Activated B cell treated with CpG ODN at 0.5 μM for 24 hours (primary cell): Measurements from ENCODE around the gene TAS2R46. TPM values are rescaled to one million over a fixed set of nuclear protein-coding genes. Genes with fewer than 3 reads are reported as not detected.
"Not testable (repeated sequence)": the region's sequence is repeated elsewhere in the genome, so short reads cannot be mapped to it uniquely, and the experiment has no call there.

Experiments
- ATAC-seq: fragments of 200-7000 bp; cut with Tn5 transposase; one replicate; pipeline ENCODE4 v1.10.0; 2021; ENCODE audit warnings: low read depth, mild to moderate bottlenecking, moderate library complexity
- CTCF ChIA-PET: fragments of 350-600 bp; sonication (Branson Sonifier 250); formaldehyde crosslinking; loops from one replicate; lab custom pipeline; 2021; ENCODE audit warnings: antibody characterized with exemption; lab: Charles Lee
- POLR2A ChIA-PET: fragments of 350-600 bp; sonication (Branson Sonifier 250); formaldehyde crosslinking; loops from one replicate; lab custom pipeline; 2021; ENCODE audit warnings: antibody characterized with exemption; lab: Charles Lee
- DNase-seq: peaks from one replicate; pipeline ENCODE4 v3.0.0; 2022
- H3K27ac Mint-ChIP-seq: one replicate; pipeline ENCODE4 v1.8.0; 2020; ENCODE audit warnings: mixed read lengths
- H3K27me3 Mint-ChIP-seq: one replicate; pipeline ENCODE4 v1.8.0; 2021; ENCODE audit warnings: mixed read lengths
- H3K36me3 Mint-ChIP-seq: one replicate; pipeline ENCODE4 v1.8.0; 2021; ENCODE audit warnings: low read depth, mixed read lengths
- H3K4me1 Mint-ChIP-seq: one replicate; pipeline ENCODE4 v1.8.0; 2021; ENCODE audit warnings: mixed read lengths
- H3K4me3 Mint-ChIP-seq: one replicate; pipeline ENCODE4 v1.8.0; 2020; ENCODE audit warnings: mild to moderate bottlenecking, mixed read lengths
- H3K9me3 Mint-ChIP-seq: one replicate; pipeline ENCODE4 v1.8.0; 2020; ENCODE audit warnings: mixed read lengths
- intact Hi-C: fragments of 100-400 bp; cut with micrococcal nuclease; formaldehyde crosslinking; loops from one replicate; pipeline ENCODE4 v1.15.1; 2024
- total RNA-seq: library from RNA; stranded (reverse); gene quantifications from 2 replicates; pipeline ENCODE4 v1.2.3, GENCODE V29; 2022
- TF ChIP-seq, protein P1 (sequence below): fragments of 200-600 bp; IDR thresholded peaks from one replicate; pipeline ENCODE4 v1.8.0; 2022; ENCODE audit warnings: antibody characterized with exemption, mild to moderate bottlenecking

TAS2R46 gene
- total RNA-seq, 1 donor from 2014 or later = 0.60 TPM

- Mint-ChIP-seq H3K27ac (no peak overlapping the region), H3K9me3 (peaks cover 8% of the 10 kb centered on the region), H3K27me3 (no peaks in the 10 kb centered on the region), H3K36me3 (peaks cover 48% of the 10 kb centered on the region), H3K4me3 (no peak overlapping the region), H3K4me1 (no peaks in the 10 kb centered on the region)
- DNase-seq = no peak
- ATAC-seq = no peak
- ChIA-PET CTCF (no interaction called here), POLR2A (no interaction called here)
- intact Hi-C loops = loop anchor here (1.0 kb wide), 1 partner anchor 26 kb away; no protein-coding TSS in a partner anchor
- TF ChIP-seq, protein P1, sequence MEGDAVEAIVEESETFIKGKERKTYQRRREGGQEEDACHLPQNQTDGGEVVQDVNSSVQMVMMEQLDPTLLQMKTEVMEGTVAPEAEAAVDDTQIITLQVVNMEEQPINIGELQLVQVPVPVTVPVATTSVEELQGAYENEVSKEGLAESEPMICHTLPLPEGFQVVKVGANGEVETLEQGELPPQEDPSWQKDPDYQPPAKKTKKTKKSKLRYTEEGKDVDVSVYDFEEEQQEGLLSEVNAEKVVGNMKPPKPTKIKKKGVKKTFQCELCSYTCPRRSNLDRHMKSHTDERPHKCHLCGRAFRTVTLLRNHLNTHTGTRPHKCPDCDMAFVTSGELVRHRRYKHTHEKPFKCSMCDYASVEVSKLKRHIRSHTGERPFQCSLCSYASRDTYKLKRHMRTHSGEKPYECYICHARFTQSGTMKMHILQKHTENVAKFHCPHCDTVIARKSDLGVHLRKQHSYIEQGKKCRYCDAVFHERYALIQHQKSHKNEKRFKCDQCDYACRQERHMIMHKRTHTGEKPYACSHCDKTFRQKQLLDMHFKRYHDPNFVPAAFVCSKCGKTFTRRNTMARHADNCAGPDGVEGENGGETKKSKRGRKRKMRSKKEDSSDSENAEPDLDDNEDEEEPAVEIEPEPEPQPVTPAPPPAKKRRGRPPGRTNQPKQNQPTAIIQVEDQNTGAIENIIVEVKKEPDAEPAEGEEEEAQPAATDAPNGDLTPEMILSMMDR = no peak
Measured at GRCh38 chr12:11039171-11039570, 22.9 kb downstream of the TAS2R46 start.

- intact Hi-C loops, H3K4me3 Mint-ChIP-seq, H3K4me1 Mint-ChIP-seq, H3K27ac Mint-ChIP-seq, H3K27me3 Mint-ChIP-seq, H3K9me3 Mint-ChIP-seq, POLR2A ChIA-PET, DNase-seq, CTCF ChIA-PET: not testable (repeated sequence)
- ATAC-seq = peak; percentile 50
- peaks cover 25% of the 10 kb centered on the region for H3K36me3 Mint-ChIP-seq
Measured at GRCh38 chr12:11033959-11034358, 28.1 kb downstream of the TAS2R46 start.

DNA sequence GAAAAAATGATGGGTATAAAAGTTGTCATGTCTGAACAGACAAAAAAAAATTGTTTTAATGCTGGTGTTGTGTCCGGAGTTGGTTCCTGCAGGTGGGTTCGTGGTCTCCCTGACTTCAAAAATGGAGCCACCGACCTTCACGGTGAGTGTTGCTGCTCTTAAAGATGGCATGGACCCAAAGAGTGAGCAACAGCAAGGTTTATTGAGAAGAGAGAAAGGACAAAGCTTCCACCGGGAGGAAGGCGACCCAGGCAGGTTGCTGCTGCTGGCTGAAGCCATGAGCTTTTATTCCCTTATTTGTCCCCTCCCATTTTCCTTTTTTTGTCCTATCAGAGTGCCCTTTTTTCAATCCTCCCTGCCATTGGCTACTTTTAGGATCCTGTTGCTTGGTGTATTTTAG lies 30.8 kb downstream of the TAS2R46 start, which contains the start of gene TAS2R31:
Gene TAS2R31 (minus strand): TSS at position 101 of the 400 bp plus-strand sequence. CDS start 72 bp downstream, at position 29.
- Mint-ChIP-seq H3K36me3 (peaks cover 31% of the 10 kb centered on the region), H3K27me3 (no peaks in the 10 kb centered on the region), H3K27ac (no peak within 1 kb of the TSS), H3K4me1 (no peaks in the 10 kb centered on the region), H3K9me3 (no peaks in the 10 kb centered on the region), H3K4me3 (no peak within 1 kb of the TSS)
- DNase-seq (no peak), ATAC-seq (no peak)
- TF ChIP-seq, protein P1 = no peak
- intact Hi-C loops = no loop called here
- ChIA-PET POLR2A (no interaction called here), CTCF (no interaction called here)

GRCh38 chr12:11026118-11026517 lies 36.0 kb downstream of the TAS2R46 start:
- H3K9me3 Mint-ChIP-seq = peaks cover 9% of the 10 kb centered on the region
- DNase-seq = no peak
- POLR2A ChIA-PET = no interaction called here
- CTCF ChIA-PET = no interaction called here
- peaks cover 25% of the 10 kb centered on the region for H3K36me3 Mint-ChIP-seq
- ATAC-seq = no peak
- no peak overlapping the region for H3K27ac Mint-ChIP-seq
- H3K4me1 Mint-ChIP-seq = no peaks in the 10 kb centered on the region
- intact Hi-C loops = no loop called here
- TF ChIP-seq, protein P1 = no peak
- H3K27me3 Mint-ChIP-seq = no peaks in the 10 kb centered on the region
- no peak overlapping the region for H3K4me3 Mint-ChIP-seq

DNA sequence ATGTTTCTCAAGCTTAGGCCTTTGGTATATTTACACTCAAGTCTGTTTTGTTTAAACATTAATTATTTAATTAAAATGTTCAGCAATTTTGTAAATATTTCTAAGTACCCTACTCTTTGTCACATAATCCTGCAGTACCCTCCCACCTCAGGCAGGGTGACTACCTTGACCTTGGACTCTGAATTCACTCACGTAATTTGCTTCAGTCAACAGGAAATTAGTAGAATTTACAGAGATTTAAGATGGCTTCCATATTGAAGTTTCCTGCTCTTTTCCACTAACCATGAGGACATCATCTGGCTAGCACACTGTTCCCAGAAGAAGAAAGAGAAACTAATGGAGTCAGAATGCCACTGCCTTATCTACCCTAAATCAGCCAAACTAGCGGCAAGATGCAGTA lies 38.7 kb downstream of the TAS2R46 start:
- H3K36me3 Mint-ChIP-seq = peaks cover 22% of the 10 kb centered on the region
- H3K27ac Mint-ChIP-seq = no peak overlapping the region
- CTCF ChIA-PET = no interaction called here
- H3K4me1 Mint-ChIP-seq = no peaks in the 10 kb centered on the region
- ATAC-seq (no peak), DNase-seq (no peak)
- no peaks in the 10 kb centered on the region for H3K27me3 Mint-ChIP-seq
- H3K4me3 Mint-ChIP-seq = no peak overlapping the region
- TF ChIP-seq, protein P1 = no peak
- intact Hi-C loops = no loop called here
- POLR2A ChIA-PET = no interaction called here
- H3K9me3 Mint-ChIP-seq = peaks cover 9% of the 10 kb centered on the region

DNA sequence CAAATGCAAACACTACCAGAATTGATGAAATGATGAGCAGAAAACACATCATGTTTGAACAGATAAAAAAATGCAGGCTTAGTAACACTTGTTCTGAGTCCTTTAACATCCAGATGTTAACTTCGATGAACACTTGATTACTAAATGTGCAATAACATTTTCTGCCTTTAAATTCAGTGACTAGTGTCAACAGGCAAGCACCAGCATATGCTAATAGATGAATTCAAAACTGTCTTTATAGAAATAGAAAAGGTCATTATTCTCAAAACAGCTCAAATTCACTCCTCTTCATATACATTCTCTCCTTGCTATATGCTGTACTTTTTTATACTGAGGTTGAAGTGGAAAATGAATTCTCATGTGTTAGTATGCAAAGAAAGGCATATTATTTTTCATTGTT lies 39.6 kb downstream of the TAS2R46 start, which contains the start of gene TAS2R19:
Gene TAS2R19 (minus strand): TSS at position 101 of the 400 bp plus-strand sequence. CDS start 49 bp downstream, at position 52.
- Mint-ChIP-seq H3K4me1 (peaks cover 2% of the 10 kb centered on the region), H3K27me3 (no peaks in the 10 kb centered on the region), H3K36me3 (peaks cover 18% of the 10 kb centered on the region), H3K4me3 (no peak within 1 kb of the TSS), H3K27ac (no peak within 1 kb of the TSS), H3K9me3 (peaks cover 9% of the 10 kb centered on the region)
- TF ChIP-seq, protein P1 = no peak
- DNase-seq = no peak
- CTCF ChIA-PET = no interaction called here
- POLR2A ChIA-PET = interaction anchor here (0.6 kb wide), 1 partner anchor 865 kb away, joined by 3 read pairs; no protein-coding TSS in a partner anchor
- no peak for ATAC-seq
- intact Hi-C loops = no loop called here
